Fibroblast of lung (primary cell): Measurements from ENCODE around the gene FSTL4. TPM values are rescaled to one million over a fixed set of nuclear protein-coding genes. Genes with fewer than 3 reads are reported as not detected.

Source experiments
- DNase-seq, 2 donors: peaks; one replicate each; pipeline versions ENCODE4 v3.0.0 to v3.0.0-alpha.2; 2010; ENCODE audit warnings: low read depth in 2 of 2
- H2AFZ ChIP-seq: 2 replicates; pipeline ENCODE4 v1.5.1; 2012; ENCODE audit warnings: low read length, control low read depth, inconsistent platforms
- H3K27ac ChIP-seq: 2 replicates; pipeline ENCODE4 v1.5.1; 2011; ENCODE audit warnings: low read length, control low read depth; ENCODE audit not compliant: insufficient read depth
- H3K27me3 ChIP-seq: 2 replicates; pipeline ENCODE4 v1.5.1; 2011; ENCODE audit warnings: mild to moderate bottlenecking, low read length; ENCODE audit not compliant: control insufficient read depth, insufficient read depth
- H3K36me3 ChIP-seq: 2 replicates; pipeline ENCODE4 v1.5.1; 2011; ENCODE audit warnings: low read length; ENCODE audit not compliant: control insufficient read depth, insufficient read depth
- H3K4me1 ChIP-seq: 2 replicates; pipeline ENCODE4 v1.5.1; 2011; ENCODE audit warnings: low read length; ENCODE audit not compliant: control insufficient read depth, insufficient read depth; ENCODE audit errors: extremely low read depth
- H3K4me2 ChIP-seq: 2 replicates; pipeline ENCODE4 v1.5.1; 2011; ENCODE audit warnings: low read length, control low read depth; ENCODE audit not compliant: insufficient read depth; ENCODE audit errors: extremely low read depth
- H3K4me3 ChIP-seq, 4 experiments: fragments of 200-600 bp in 1 of 4; sonication (generic) in 1 of 4; replicated peaks in 1 of 4; 2 replicates each; pipeline ENCODE4 v1.5.1; 2011 to 2016; ENCODE audit warnings: low read length in 4 of 4, low read depth in 3 of 4, mild to moderate bottlenecking in 3 of 4, control low read depth in 2 of 4, inconsistent platforms in 1 of 4, mixed read lengths in 1 of 4; ENCODE audit not compliant: insufficient read depth in 1 of 4; ENCODE audit errors: control extremely low read depth in 1 of 4
- H3K79me2 ChIP-seq: 2 replicates; pipeline ENCODE4 v1.5.1; 2012; ENCODE audit warnings: mild to moderate bottlenecking, low read length, inconsistent platforms; ENCODE audit not compliant: control insufficient read depth, insufficient read depth
- H3K9ac ChIP-seq: 2 replicates; pipeline ENCODE4 v1.5.1; 2011; ENCODE audit warnings: mild to moderate bottlenecking, low read length, control low read depth; ENCODE audit not compliant: insufficient read depth
- H3K9me3 ChIP-seq: 2 replicates; pipeline ENCODE4 v1.5.1; 2012; ENCODE audit warnings: low read depth, low read length; ENCODE audit not compliant: control insufficient read depth, insufficient read depth
- H4K20me1 ChIP-seq: 2 replicates; pipeline ENCODE4 v1.5.1; 2011; ENCODE audit warnings: low read length; ENCODE audit not compliant: control insufficient read depth, insufficient read depth; ENCODE audit errors: extremely low read depth
- CTCF ChIP-seq, 2 donors: IDR thresholded peaks in 1 of 2; conservative IDR thresholded peaks in 1 of 2; 1 replicate in 1 of 2; 2 replicates in 1 of 2; pipeline ENCODE4 v1.5.1; 2011 to 2012; ENCODE audit warnings: low read length in 2 of 2, control low read depth in 1 of 2, inconsistent platforms in 1 of 2, low read depth in 1 of 2, mild to moderate bottlenecking in 1 of 2
- EZH2 ChIP-seq: IDR thresholded peaks from 2 replicates; pipeline ENCODE4 v1.5.1; 2012; ENCODE audit warnings: low read length, control low read depth, mild to moderate bottlenecking; ENCODE audit errors: missing control alignments
- polyA plus RNA-seq, 2 donors: library from polyadenylated mRNA; depleted of rRNA in 1 of 2; stranded (reverse) in 1 of 2; unstranded in 1 of 2; fragments of >200 nt; gene quantifications; 2 replicates each; pipeline ENCODE4 v1.2.1, GENCODE V29; 2011 to 2012; ENCODE audit warnings: missing spikeins in 1 of 2
- total RNA-seq: library from RNA; depleted of rRNA; stranded (reverse); fragments of >200 nt; gene quantifications from 2 replicates; pipeline ENCODE4 v1.2.1, GENCODE V29; 2014

FSTL4 gene
- total and polyA plus RNA-seq, 2 donors (not counting 1 experiment from before 2014, with no cell fraction given), result 0.17 to 0.33 TPM

GRCh38 chr5:133304178-133304577 lies 308.2 kb downstream of the FSTL4 start:
- Histone ChIP-seq H3K9me3 (no peaks in the 10 kb centered on the region), H3K9ac (no peak overlapping the region), H3K4me3 (no peak overlapping the region), H3K36me3 (no peaks in the 10 kb centered on the region), H3K4me2 (no peak overlapping the region), H3K27ac (no peak overlapping the region), H3K4me1 (no peaks in the 10 kb centered on the region), H3K27me3 (peaks cover 2% of the 10 kb centered on the region), H4K20me1 (no peaks in the 10 kb centered on the region), H3K79me2 (no peaks in the 10 kb centered on the region), H2AFZ (no peak overlapping the region)
- no peak for TF ChIP-seq CTCF (conservative IDR thresholded peaks at IDR 0.05 in 1 of 2, IDR thresholded peaks at IDR 0.05 in 1 of 2; ENCODE audit: low read depth in 1 of 2, low read length in 2 of 2)
- no peak for TF ChIP-seq EZH2
- DNase-seq, result no peak

- no peak for DNase-seq
- no peaks in the 10 kb centered on the region for H3K36me3 ChIP-seq
- no peak overlapping the region for H3K4me3 ChIP-seq
- no peak overlapping the region for H3K4me2 ChIP-seq
- no peaks in the 10 kb centered on the region for H4K20me1 ChIP-seq
- peaks cover 2% of the 10 kb centered on the region for H3K27me3 ChIP-seq
- H3K79me2 ChIP-seq, result no peaks in the 10 kb centered on the region
- no peak overlapping the region for H2AFZ ChIP-seq
- H3K9ac ChIP-seq, result no peak overlapping the region
- H3K4me1 ChIP-seq, result no peaks in the 10 kb centered on the region
- no peaks in the 10 kb centered on the region for H3K9me3 ChIP-seq
- TF ChIP-seq EZH2 (no peak), CTCF (conservative IDR thresholded peaks at IDR 0.05 in 1 of 2, IDR thresholded peaks at IDR 0.05 in 1 of 2; ENCODE audit: low read depth in 1 of 2, low read length in 2 of 2) (no peak)
- H3K27ac ChIP-seq, result no peak overlapping the region
These were observed 309.0 kb downstream of the FSTL4 start for GRCh38 chr5:133303298-133303697.

- no peak overlapping the region for H3K4me3 ChIP-seq
- H3K79me2 ChIP-seq, result no peaks in the 10 kb centered on the region
- no peak overlapping the region for H3K9ac ChIP-seq
- no peak overlapping the region for H3K4me2 ChIP-seq
- no peak overlapping the region for H3K27ac ChIP-seq
- H2AFZ ChIP-seq, result no peak overlapping the region
- H3K36me3 ChIP-seq, result no peaks in the 10 kb centered on the region
- H3K27me3 ChIP-seq, result peaks cover 2% of the 10 kb centered on the region
- DNase-seq, result no peak
- peaks cover 3% of the 10 kb centered on the region for H4K20me1 ChIP-seq
- no peaks in the 10 kb centered on the region for H3K9me3 ChIP-seq
- no peaks in the 10 kb centered on the region for H3K4me1 ChIP-seq
- TF ChIP-seq EZH2 (no peak), CTCF (conservative IDR thresholded peaks at IDR 0.05 in 1 of 2, IDR thresholded peaks at IDR 0.05 in 1 of 2; ENCODE audit: low read depth in 1 of 2, low read length in 2 of 2) (no peak)
These were observed 312.6 kb downstream of the FSTL4 start for GRCh38 chr5:133299728-133300127.
